Activated CD4-positive, alpha-beta T cell treated with anti-CD3 and anti-CD28 coated beads, Interleukin-2, amount 50 U/mL, for 24 hours (primary cell): ENCODE results near the gene LUZP2.

Source experiments
- DNase-seq, 2 donors: peaks; one replicate each; pipeline ENCODE4 v3.0.0-alpha.2; 2020; ENCODE audit warnings: low read depth in 1 of 2, low spot score in 1 of 2

LUZP2 gene

DNA sequence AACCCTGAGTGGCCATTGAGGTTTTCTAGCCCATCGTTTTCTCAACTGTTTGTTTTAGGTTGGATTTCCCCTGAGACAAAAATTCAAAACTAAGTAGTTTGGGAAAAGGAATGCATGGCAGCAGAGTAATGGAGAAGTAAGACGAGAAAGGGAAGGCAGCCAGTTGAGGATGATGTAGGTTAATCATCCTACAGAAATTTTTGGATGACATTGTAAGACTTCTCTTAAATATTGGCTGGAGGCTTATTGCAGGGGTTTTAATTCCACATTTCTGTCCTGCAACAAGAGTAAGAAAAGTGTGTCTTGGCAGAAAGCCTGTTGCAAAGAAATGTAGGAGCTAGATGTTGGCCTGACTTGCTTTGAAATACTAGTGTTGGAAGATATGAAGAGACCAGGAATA is 308.8 kb downstream of the LUZP2 start:
- DNase-seq, result no peak

DNA sequence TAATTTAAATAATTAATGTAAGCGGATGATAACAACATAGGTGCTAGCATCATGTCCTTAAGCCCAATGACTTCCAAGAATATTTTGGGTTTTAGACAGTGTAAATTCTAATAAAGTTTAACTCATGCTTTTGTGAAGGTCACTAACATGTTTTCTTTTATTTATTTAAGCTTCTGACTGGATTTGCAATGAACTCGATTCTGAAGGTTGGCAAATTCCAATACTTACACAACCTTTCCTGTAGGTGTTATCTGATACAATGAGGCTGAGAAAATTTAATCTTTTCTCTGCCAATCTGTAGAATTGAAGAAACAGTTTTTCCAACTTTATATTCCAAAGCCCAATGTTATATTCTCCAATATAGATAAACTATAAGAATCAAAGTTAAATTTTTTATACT is 311.3 kb downstream of the LUZP2 start:
- no peak for DNase-seq

DNA sequence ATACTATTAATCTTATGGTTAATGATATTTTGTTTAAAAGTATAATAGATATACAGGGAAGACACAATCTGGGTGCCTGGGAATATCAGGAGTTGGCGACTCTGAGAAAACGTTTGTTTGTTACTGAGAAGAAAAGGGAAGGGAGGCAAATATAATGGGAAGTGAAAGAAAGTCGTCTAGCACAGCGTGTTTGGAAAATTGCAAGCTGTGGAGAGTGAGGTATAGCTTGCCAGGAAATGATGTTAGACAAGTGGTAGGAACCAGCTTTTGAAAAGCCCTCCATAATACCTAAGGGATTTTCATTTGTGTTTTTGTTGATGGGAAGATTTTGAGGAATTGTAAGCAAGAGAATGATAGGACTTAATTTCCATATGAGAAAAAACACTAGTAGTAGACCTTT is 322.2 kb downstream of the LUZP2 start:
- no peak for DNase-seq

DNA sequence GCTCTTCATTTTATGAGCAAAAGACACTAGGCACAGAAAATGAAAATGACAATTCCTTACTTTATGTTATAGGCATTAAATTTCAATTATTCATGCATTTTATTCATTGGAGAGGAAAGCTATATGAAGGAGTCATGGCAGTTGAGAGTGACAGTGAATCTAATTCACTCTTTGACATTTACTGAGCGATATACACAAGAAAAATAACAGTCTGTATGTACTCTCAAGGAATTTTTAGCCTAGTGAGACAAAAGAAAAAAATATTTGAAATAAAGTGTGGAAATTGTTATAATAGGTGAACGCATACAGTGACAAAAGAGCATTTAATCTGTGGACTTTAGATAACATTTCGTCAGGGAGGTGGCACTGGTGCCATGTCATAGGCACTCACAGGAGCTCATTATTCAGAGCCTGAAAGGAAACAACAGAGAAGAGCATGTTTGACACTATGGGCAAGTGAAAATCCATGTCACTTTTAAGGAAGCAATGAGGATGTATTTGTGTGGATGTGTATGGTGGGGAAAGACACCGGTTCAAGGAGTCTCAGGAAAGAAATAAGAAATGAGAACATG is 323.1 kb downstream of the LUZP2 start:
- no peak for DNase-seq

DNA sequence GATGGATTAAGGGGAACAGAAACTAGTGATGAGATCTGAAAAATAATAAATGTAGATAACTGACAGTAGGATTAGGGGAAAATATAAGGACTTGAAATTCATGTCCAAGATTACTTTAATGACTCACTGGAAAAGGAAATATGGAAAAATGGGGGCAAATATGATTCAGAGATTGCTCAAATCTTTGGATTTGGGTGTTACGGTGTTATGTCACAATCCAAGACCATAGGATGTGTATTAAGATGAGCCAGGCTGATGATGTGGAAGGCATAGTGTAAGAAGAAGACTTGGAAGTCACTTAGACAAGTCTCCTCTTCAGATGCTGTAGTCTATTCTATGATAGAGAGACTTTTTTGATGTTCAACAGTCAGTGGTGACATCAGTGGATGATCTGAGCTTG is 323.7 kb downstream of the LUZP2 start:
- DNase-seq, result no peak

DNA sequence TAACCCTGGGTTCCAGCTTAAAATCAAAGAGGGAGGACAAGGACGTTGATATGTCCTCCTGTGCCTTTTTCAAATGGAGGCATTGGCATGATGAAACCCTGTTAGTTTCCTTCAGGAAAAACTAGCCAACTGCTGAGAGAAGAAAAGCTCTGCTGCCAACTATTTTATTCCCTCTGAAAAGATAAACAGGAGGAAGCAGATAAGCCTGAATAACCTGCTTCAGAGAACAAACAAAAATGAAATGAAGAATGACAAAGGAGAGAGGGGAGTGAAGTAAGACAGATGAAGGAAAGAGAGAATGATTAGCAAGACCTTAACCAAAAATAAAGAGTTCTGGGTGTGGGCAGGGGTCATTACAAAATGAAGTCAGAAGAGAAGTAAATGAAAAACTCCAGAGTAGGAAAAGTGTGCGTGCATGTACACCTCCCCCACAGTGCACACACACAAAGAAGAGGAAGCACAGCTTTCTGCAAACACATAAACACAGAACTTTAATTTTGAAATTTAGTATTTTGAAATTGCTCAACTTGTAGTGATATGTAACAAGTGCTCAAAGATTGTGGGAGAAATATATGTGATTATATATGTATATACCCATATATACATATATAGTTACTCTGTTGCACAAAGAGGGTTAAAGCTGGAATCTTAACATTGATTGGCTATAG is 332.2 kb downstream of the LUZP2 start:
- no peak for DNase-seq

DNA sequence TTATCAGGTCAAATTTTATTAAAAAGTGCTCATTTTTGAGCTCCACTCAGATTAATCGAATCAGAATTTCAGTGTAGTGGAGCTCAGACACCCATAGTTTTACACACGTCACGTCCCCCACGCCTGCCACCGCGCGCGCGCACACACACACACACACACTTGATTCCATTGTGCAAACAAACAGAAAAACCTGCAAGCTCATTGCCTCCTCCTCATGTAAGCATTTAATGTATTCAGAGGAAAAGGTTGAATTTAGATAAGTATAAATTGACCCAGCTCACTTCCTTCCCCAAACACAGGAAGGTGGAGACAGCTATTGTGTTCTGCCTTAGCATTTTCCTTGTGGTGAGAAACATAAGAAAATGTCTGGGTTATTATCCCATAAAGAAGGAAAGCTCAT is 336.7 kb downstream of the LUZP2 start:
- DNase-seq, result no peak

DNA sequence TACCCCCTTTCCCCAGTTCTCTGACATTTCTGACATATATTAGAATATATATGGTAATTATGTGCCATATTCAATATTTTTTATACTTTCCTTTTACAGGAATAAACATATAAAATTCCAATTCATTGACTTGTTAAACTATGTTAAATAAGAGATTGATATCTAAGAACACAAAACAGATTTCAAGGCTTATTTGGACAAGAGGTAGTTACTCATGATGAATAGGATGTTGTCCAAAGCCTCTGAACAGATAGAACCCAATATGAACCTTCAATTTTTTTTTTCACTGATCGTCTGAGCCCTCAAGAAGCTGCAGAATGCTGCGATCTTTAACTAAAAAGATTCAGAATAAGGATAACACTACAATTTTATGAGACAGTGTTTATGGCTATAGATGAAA is 340.3 kb downstream of the LUZP2 start:
- DNase-seq, result no peak

DNA sequence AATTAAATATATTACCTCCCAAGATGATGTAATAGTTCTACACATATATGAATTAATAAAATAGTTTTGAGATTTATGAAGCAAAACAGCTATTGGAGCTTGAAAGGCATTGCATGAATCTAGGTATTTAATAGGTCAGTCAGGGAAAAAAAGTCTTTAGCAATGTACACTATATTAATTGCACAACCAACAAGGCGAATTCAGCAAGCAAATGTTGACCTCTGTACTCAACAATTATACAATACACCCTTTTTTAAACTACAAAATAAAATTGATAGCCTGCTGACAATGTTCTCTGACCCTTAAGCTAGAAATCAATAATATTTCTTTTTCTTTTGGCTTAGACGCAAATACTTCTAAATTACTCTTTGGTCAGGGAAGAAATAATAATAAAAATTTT is 345.5 kb downstream of the LUZP2 start:
- DNase-seq, result no peak

DNA sequence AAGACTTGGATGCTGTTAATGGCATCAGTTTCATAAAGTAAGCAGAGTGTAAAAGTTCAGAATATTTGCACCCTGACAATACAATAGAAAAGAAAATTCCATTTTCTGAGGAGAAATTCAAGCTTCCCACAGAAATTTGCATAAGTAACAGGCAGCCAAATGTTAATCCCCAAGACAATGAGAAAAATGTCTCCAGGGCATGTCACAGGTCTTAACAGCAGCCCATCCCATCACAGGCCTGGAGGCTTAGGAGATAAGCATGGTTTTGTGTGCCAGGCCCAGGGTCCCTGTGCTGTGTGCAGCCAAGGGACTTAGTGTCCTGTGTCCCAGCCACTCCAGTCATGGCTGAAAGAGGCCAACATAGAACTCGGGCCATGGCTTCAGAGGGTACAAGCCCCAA is 347.6 kb downstream of the LUZP2 start:
- no peak for DNase-seq

DNA sequence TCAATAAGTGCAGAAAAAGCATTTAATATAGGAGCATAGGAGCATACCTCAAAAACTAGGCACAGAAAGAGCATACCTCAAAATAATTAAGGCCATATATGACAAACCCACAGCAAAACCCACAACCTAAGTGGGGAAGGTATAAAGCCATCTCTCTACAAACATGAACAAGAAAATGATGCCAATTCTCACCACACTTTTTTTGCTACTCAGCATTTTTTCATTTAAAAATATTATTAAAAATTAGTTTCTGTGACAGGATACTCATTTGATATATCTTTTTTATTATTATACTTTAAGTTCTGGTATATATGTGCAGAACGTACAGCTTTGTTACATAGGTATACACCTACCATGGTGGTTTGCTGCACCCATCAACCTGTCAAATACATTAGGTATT is 352.0 kb downstream of the LUZP2 start:
- DNase-seq, result no peak

DNA sequence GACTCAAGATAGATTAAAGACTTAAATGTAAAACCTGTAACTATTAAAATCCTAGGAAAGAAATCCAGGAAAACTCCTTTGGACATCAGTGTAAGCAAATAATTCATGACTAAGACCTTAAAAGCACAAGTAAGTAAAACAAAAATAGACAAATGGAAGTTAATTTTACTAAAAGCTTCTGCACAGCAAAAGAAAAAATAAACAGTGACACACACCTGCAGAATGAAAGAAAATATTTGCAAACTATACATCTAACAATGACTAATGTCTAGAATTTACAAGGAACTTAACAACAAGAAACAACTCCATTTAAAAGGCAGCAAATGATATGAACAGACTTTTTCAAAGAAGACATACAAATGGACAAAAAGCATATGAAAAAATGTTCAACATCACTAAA is 359.1 kb downstream of the LUZP2 start:
- DNase-seq, result no peak

DNA sequence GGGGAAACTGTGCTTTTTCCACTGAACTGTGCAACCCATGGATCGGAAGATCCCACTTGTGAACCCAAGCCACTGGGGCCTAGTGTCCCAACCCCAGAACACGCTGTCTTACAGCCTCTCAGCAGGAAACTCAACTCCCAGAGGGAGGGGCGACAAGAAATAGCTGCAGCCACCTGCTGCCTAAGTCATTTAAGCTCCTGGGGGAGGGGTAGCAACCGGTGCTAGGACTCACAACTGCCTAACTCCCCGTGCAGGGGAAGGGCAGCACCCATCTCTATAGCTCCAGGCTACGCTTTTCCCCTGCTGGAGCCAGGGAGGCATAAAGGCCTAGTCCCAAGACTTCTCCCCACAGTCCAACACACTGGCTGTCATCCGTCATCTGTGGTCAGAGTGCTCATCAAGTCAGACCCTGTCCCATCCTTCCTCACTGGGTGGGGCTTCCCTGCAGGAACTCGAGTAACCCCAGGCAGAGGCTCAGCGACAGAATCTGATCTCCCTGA is 363.0 kb downstream of the LUZP2 start:
- no peak for DNase-seq

DNA sequence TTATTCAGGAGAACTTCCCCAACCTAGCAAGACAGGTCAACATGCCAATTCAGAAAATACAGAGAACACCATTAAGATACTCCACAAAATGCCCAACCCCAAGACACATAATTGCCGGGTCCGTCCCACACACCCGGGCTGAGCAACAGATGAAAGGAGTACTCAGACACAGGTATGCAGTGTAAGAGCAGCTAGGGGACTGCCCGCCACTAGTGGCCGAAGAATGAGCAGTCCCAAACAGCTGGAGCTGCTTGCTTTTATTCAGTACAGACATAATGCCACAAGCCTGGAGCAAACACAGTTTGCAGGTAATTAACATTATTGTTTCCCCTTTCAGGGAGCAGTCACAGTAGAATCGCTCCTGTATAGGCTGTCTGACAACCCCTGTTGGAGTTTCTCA is 364.6 kb downstream of the LUZP2 start:
- no peak for DNase-seq

DNA sequence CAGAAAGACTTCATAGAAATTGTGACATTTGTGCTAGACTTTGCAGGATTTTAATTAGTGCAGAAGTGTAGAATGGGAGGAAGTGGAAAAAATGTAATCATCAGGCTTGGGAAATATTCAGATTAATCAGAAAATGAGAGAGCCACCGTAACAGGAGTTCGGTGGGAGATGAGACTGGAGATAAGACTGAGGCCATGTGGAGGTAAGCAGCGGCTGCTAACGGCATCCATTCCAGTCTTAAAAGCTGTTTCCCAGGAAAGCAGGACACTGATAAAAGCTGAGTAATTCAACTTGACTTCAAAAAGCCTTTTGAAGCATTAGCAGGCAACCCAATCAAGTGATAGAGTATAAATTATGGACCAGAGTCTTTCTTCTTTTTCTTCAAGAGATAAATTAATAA is 369.9 kb downstream of the LUZP2 start:
- DNase-seq, result no peak

DNA sequence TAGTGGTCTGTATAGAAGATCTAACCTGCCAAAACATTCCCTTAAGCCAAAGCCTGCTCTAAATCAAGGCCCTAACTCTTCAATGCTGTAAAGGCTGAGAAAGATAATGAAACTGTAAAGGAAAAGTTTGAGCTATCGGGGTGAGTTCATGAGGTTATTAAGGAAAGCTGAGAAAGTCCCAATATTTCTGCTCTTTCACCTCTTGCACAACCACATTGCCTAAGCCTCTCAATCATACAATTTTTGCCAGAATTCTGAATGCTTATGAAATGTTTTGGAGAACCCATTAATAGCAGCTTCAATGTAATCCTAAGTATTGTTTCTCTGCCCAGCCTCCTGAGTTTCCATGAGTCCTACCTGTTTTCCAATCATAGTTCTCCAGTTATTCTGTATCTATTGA is 373.2 kb downstream of the LUZP2 start:
- DNase-seq, result no peak

DNA sequence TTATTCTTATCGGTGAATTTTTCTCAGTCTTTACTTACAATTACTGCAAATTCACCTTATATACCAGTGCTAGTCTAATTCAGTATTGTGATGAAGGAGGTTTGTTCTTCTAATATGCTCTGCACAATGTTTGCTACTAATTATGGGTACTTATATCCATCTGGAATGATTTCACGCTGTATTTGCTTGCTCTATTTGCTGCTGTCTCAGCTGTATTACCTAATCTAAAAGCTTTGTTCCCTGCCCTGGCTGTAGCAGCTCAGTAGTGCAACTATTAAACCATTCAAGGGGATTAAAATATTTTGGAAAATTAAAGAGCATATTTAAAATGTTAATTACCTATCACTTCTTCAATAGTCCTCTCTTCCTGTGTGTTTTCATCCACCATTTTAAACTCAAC is 375.3 kb downstream of the LUZP2 start:
- no peak for DNase-seq

DNA sequence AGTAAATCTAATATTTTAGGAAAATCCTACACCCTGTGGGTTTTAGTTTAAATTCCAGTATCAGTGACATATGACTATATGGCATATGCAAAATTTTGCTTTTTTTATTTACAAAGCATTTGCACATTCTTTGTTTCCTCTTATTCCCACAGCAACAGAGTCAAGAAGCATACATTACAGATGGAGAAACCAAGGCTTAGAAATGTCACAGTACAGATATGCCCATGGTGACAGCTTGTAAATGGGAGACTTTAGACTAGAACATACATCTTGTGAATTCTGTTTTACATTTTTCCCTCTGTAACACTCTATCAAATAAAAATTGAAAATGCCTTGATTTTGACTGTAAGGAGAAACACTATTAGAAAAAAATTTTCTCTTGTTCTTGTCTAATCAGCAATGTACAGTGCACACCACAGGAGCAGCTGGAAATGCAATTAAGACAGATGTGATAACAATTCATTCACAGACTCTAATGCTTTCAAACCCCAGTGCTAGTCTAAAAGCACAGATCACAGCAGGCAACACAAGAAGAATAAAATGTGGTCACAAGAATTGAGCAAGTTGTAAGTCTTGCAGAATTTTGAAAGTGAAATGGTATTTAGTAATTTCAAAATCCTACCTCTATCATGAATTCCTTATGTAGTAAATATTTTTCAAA is 375.9 kb downstream of the LUZP2 start:
- no peak for DNase-seq

DNA sequence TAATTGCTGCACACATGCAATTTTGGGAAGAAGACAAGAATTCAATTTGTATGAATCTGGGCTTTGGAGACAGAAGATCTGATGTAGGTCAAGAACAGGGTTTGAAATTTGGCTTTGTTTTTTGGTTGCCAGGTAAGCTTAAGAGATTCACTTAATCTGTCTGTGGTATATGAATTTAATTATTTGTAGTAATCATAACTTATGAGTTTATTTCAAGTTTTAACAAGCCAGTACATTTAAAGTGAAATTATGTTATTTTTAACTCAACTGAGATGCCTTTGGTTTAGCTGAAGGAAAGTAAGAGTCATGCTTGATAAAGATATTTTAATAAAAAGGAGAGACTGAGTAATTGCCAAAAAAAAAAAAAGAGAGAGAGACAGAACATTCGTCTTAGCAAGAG is 384.1 kb downstream of the LUZP2 start:
- no peak for DNase-seq

DNA sequence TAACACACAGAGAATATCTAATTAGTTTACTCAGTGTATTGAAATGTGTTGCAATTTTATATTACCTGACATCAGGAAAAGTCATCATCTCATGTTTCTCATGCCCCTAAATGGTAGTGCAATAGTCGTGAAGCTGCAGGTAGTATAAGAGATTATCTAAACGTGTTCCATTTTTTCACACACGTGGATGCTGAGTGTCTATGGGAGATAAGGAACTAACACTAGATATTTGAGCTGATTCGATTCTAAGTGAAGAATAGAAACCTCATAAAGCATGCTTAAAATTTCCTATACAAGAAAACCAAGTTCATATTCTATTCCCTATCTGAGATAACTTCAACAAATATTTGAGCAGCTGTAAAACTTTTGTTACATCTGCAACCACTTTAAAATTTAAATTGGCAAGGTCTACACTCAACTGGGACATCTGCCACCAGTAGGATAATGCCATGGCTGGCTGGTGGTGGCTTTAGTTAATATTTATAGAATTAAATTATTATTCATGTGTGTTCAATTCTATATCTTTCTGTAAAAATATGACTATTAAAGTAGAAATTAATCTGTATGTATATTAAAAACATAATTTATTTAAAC is 388.8 kb downstream of the LUZP2 start:
- DNase-seq, result no peak

DNA sequence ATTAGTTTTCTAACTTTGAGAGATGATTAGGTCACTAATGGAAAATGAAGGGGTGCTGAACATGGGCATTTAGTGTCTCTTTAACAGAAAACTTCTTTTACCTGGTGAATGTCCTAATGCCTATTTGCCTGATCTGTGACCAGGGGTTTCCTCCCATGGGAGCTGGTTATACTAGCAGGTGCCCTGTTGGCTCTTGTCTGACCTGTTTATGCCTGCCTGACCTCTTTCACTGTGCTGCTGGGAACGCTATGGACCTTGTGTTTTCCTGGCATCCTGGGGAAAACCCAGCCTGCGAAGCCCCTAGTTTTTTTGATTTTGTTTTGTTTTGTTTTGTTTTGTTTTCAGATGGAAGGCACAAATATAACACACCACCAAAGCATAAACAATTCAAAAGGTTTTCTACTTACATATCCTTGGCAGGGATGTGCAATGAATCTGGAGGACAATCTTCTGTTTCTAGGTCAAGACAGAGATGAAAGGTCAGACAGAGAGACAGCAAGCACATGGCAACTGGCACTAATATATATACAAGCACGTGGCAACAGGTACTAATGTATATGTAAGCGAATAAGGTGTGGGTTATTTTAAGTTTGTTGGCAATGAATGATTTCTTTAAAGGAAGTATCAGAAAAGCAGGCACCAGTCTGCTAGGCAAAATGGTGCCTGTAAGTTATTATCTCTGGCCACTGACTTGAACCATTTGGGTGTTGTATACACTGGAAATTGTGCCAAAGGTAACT is 390.2 kb downstream of the LUZP2 start:
- no peak for DNase-seq

DNA sequence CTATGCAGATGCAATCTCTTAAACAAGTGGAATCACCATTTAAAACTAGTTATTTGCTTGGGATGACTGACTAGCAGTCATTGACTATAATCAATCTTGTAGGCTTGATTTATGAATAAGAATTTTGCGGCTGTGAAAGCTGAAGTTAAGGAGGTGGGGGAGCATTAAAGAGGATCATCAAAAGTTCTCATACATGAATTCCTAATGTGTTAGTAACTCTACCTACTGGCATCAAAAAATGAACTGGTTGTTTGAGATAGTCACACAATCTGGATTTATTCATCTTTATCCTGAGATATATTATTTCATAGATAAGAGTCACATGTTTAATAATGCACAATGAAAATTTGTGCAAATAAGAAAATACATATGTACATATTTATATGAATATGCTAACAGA is 393.6 kb downstream of the LUZP2 start:
- DNase-seq, result no peak
